ENCODE measurements around the gene PKP2. TPM values are rescaled to one million over a fixed set of nuclear protein-coding genes. Genes with fewer than 3 reads are reported as not detected.

The PKP2 gene
- total and polyA plus RNA-seq, 2 of the 8 experiments (the other 6 are each of a cell fraction or from before 2014, with no cell fraction given) = 9.6 to 44.8 TPM

GRCh38 chr12:32801269-32801980, 95.2 kb downstream of the PKP2 start (continued):
- TF ChIP-seq ATF2 (IDR thresholded peaks at IDR 0.05; ENCODE audit: low read length) (no peak), SIX5 (IDR thresholded peaks at IDR 0.05; ENCODE audit: low read depth, low read length) (no peak), KDM1A (IDR thresholded peaks at IDR 0.05; ENCODE audit: borderline replicate concordance, low read length) (no peak), YY1 (IDR thresholded peaks at IDR 0.05; ENCODE audit: low read depth, low read length) (no peak), RBBP5 (IDR thresholded peaks at IDR 0.05; ENCODE audit: borderline replicate concordance, low read depth, low read length) (no peak)
